GM18508 (cell line): ENCODE measurements around the gene CNNM3.
"Not testable (repeated sequence)": the region's sequence is repeated elsewhere in the genome, so short reads cannot be mapped to it uniquely, and the experiment has no call there.

Source experiments
- ATAC-seq: cut with Tn5 transposase; IDR thresholded peaks from one replicate; pipeline ENCODE4 v1.9.1; 2021; ENCODE audit warnings: moderate number of reproducible peaks; ENCODE audit not compliant: insufficient read depth, unreplicated experiment

CNNM3 gene

GRCh38 chr2:96798733-96799622 is 17.1 kb upstream of the CNNM3 start:
- no peak for ATAC-seq

- no peak for ATAC-seq
Measured at GRCh38 chr2:96799623-96799935, 16.5 kb upstream of the CNNM3 start.

DNA sequence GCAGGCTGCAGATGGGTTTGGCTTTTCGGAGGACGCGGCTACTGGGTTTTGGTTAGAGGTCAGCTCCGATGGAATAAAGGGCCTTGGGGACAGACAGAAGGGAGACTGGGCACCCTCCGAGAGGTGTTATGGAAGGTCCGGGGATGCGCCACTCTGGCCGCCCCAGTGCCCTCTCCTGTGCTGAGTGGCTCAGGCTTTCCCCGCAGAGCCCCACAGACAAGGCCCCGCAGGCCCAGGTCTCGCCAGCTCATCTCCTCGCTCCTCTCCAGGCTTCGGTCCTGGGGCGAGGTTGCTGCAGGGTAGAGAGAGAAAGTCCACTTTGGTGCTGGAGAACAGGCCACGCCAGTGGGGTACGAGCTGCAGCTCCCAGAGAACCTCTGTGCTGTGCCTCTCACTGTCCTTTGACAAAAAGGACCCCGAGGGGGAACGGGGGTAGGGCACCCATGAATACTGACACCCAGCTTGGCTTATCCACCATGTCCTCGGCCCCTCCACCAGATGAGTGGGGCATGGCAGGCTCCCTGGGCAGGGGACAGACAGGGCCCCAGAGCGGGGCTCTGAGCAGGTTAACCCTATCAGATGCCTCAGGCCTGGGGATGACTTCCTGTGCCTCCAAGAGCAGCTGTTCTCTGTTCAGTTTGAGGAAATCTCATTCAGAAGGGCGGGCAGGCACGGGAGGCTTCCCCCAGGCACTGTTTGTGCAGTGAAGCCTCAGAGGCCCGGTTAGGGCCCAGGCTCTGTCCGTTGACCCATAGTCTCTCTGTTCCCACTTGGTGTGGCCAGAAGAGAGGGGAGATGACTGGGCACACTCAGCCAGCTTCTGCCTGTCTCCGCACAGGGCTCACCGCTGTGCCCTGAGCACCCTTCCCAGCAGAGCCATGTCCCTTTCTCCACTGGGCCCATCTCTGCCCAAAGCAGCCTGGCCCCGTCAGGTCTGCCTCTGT is 15.7 kb upstream of the CNNM3 start:
- no peak for ATAC-seq

DNA sequence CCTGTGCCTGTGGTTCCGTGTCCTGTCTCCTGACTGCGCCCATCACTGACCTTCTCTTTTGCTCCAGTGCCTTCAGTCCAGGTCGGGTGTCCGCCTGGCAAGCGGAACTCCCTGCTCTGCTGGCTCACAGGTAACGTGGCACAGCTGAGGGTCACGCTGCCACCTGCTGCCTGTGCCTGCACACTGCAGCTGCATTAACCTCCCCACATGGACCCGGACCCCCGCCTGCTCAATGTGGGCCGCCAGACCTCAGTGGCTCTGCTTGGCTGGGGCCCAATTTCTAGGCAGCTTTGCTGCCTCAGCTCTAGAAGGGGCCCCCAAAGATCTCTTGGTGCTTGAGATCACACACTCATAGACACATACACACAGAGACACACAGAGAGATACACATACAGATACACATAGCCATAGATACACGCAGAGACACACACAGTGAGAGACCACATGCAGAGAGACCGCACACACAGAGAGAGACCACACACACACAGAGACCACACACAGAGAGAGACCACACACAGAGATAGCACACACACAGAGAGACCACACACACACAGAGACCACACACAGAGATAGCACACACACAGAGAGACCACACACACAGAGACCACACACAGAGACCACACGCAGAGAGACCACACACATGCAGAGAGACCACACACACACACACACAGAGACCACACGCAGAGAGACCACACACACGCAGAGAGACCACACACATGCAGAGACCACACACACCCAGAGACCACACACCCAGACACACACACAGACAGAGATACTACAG is 14.9 kb upstream of the CNNM3 start:
- no peak for ATAC-seq

DNA sequence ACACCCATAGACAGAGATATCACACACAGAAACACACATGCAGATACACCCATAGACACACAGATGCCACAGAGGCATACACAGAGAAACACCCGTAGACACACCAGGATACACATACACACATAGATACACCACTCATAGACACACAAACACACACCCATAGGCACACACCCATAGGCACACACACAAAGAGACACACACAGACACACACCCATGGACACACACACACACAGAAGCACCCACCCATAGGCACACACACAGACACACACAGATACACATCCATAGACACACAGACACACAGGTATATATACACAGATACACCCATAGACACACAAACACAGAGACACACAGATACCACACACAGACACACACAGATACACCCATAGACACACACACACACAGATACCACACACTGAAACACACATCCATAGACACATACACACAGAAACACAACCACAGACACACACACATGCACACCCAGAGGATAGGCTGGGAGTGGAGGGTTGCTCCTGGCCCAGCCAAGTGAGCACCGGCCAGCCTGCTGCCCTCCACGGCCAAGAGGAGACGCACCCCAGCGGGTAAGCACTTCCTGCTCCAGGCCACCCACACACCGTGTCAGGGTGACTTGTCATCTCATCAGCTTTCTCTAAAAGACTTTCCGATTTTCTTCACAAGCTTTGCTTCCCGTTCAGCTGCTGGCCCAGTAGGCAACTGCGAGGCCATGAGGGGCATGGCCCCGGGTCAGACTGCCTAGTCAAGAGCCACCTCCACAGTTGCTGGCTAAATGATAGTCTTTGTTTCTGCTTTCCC is 14.1 kb upstream of the CNNM3 start:
- no peak for ATAC-seq

DNA sequence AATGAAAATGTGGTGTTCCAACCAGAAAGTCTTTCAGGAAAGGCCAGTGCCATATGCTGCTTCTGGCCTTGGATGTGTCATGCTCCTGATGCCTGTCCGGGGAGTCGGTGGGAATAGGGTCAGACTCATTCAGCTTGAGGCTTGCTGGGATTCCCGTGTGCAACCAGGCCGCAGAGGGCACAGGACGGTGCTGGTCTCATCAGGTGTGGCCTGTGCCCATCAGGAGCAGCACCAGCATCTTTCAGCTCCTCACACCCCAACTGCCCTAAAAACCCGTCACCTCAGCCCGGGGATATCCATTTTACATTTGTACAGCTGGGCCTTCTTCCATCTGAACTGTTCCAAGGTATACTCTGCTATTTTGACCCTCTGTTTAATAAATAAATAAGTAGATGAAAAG is 13.3 kb upstream of the CNNM3 start:
- no peak for ATAC-seq

- ATAC-seq = no peak
Measured at GRCh38 chr2:96804986-96805385, 11.1 kb upstream of the CNNM3 start.

DNA sequence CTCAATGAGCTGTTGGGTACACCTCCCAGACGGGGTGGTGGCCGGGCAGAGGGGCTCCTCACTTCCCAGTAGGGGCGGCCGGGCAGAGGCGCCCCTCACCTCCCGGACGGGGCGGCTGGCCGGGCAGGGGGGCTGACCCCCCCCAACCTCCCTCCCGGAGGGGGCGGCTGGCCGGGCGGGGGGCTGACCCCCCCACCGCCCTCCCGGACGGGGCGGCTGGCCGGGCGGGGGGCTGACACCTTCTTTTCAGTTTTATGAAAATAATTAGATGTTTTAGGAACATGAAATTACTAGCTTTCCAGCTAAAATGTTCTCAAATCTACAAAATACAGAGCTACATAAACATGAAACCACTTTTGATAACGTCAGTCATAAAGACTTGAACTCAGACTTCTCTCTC is 10.1 kb upstream of the CNNM3 start:
- ATAC-seq = not testable (repeated sequence)

GRCh38 chr2:96806468-96807126 is 9.5 kb upstream of the CNNM3 start:
- ATAC-seq = no peak

GRCh38 chr2:96807127-96807471 is 9.0 kb upstream of the CNNM3 start:
- ATAC-seq = no peak

DNA sequence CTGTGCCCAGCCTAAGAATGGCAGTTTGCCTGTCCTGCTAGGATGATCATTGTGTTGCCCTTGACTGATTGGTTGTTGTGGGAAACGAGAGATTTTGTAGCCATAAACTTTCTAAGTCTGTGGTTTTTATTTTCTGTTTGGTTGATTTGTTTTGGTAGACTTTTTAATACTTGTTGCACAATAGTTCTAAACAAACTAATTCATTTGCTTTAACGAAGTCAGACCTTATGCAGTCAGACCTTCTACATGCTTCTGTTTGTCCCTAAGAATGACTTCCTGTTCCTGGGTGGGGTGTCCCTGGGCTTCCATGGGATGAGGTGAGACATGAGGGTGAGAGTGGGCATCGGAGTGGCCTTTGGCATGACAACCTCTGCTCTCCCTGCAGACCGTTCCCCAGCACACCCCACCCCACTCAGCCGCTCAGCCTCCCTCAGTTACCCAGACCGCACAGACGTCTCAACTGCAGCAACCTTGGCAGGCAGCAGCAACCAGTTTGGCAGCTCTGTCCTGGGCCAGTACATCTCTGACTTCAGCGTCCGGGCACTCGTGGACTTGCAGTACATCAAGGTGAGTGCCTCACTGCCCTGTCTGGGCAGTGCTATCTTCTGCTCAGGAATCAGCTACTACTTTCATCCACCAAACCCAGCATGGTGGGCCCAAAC is 7.8 kb upstream of the CNNM3 start:
- ATAC-seq = no peak

GRCh38 chr2:96809216-96809882 is 6.7 kb upstream of the CNNM3 start:
- no peak for ATAC-seq

- no peak for ATAC-seq
Measured at GRCh38 chr2:96809951-96810782, 5.9 kb upstream of the CNNM3 start.

GRCh38 chr2:96810783-96811192 is 5.3 kb upstream of the CNNM3 start:
- ATAC-seq = no peak

DNA sequence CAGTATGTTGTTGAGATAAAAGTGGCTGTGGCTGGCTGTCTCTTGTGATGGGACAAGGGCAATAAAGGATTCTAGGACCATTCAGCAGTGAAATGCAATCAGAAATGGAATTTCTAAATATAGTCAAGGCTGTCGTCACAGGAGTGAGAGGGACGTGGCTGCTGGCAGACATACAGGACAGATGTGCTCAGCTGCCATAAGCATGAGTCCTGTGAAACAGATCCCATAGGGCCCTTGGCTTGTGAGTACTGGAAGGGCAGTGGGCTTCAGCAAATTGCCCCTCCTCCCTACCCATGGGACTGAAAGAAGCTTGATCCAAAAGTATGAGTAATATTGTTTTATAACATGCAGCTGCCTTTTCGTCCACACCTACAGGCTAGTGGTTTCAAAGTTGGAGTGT is 4.2 kb upstream of the CNNM3 start:
- no peak for ATAC-seq

DNA sequence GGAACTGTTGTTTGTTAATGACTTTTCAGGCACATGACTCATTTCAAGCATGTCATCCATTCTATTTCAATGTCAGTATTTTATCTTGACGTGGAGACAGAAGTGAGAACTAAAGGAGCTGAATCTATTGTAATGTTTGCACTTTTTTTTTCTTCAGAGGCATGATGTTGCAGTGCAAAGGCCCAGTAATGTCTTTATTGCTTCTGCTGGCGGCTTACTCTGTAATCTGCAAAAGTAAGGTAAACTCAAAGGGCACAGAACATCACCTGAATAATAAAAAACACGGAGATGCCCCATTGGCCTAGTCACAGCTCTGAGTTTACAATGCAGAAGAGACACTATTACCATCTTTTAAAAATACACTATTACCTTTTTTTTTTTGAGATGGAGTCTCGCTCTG is 2.4 kb upstream of the CNNM3 start:
- no peak for ATAC-seq

DNA sequence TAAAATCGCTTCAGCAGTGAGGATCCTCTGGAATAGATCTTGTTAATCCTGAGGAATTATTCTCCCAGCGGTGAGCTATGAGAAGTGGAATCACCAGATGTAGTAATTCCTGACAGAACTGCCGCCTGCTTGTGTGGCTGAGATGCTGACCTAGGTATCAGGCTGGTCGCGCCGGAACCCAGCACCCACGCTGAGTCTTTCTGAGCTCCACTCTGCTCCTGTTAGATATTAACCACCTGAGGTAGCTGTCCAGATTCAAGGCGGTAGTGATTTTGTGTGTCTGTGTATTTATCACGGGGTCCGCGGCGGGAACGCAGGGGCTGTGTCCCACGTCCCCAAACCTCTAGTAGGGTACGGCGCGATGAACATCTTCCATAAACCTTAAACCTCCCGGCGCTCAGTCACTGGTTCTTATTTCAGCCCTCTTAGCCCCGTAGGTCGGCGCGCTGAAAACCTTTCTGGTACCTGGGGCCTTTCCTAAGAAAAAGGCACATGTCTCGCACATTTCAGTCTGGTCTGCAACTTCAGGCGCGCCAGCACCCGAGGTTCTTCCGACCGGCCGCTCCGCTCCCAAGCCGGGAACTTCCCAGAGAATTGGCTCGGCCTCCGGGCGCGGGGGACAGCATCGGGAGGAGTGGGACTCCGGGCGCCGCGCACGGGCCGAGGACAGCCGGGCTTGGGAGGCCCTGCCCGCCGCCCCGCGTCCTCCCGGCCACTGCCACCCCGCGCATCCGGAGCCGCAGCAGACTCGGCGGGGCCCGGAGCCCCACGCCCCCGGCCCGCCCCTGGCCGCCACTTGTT is 542 bp upstream of the CNNM3 start:
- no peak for ATAC-seq
